Measurements from ENCODE around the gene ADAMTS15.

Gene ADAMTS15

GRCh38 chr11:130518164-130518680, 69.8 kb downstream of the ADAMTS15 start:
- DNase-seq, result no peak

GRCh38 chr11:130519128-130519932, 70.9 kb downstream of the ADAMTS15 start:
- no peak for DNase-seq

GRCh38 chr11:130520271-130520671, 71.8 kb downstream of the ADAMTS15 start:
- DNase-seq, result no peak

GRCh38 chr11:130522284-130522961, 74.0 kb downstream of the ADAMTS15 start:
- DNase-seq, result no peak

GRCh38 chr11:130523166-130523565, 74.7 kb downstream of the ADAMTS15 start:
- DNase-seq, result no peak

GRCh38 chr11:130523609-130524008, 75.2 kb downstream of the ADAMTS15 start:
- DNase-seq, result no peak

- DNase-seq, result no peak
Observed at GRCh38 chr11:130524132-130524790, 75.8 kb downstream of the ADAMTS15 start.

GRCh38 chr11:130525307-130525706, 76.9 kb downstream of the ADAMTS15 start:
- no peak for DNase-seq

Data from NCI-H1092 treated with DMSO at 0.1 percent for 48 hours (cell line).